Small intestine (tissue), 4 donors: ENCODE data around the gene SPDYA. TPM values are rescaled to one million over a fixed set of nuclear protein-coding genes. Genes with fewer than 3 reads are reported as not detected.

Experiments used
- polyA plus RNA-seq, 4 donors: library from polyadenylated mRNA; stranded (reverse) in 3 of 4; unstranded in 1 of 4; fragments of 200-250 nt in 3 of 4; fragments of 120-200 nt in 1 of 4; gene quantifications; one replicate each; pipeline versions ENCODE4 v1.2.1 to v1.2.3, GENCODE V29; 2013
- donor health status: healthy with polysubstance abuse.
- donor health status: Bipolar disorder and iron deficiency.
- donor health status: healthy.

Gene SPDYA
- polyA plus RNA-seq, 4 donors, result 0.06 to 2.4 TPM; not detected in 2

Other genes starting within 250 kb of the SPDYA start
- 100 to 1,000 TPM in 1 of 4 donors, 10 to 100 TPM in 3; 80.4 to 171 (median 91.0) TPM for gene PPP1CB, start 59.0 kb upstream of the SPDYA start, polyA plus RNA-seq
- 10 to 100 TPM; 15.5 to 58.8 (median 26.4) TPM for gene TRMT61B, start 59.5 kb downstream of the SPDYA start, polyA plus RNA-seq
- gene WDR43, start 83.8 kb downstream of the SPDYA start, polyA plus RNA-seq, result 10 to 100 TPM; 10.5 to 31.4 (median 15.1) TPM
- 1 to 10 TPM in 1 of 4 donors, under 1 TPM in 3; under 0.01 to 1.1 (median 0.79) TPM for gene TOGARAM2, start 170.5 kb downstream of the SPDYA start, polyA plus RNA-seq